HG02798 (cell line): ENCODE results near the gene ZNF420.
"Not testable (repeated sequence)": the region's sequence is repeated elsewhere in the genome, so short reads cannot be mapped to it uniquely, and the experiment has no call there.

Experiments used
- ATAC-seq: cut with Tn5 transposase; IDR thresholded peaks from one replicate; pipeline ENCODE4 v1.9.1; 2021; ENCODE audit warnings: mild to moderate bottlenecking; ENCODE audit not compliant: unreplicated experiment, poor library complexity

Gene ZNF420

GRCh38 chr19:37077934-37078716 is at the start of gene ZNF420:
ZNF420 (plus strand) TSS chr19:37078433; CDS start chr19:37089119, 10,686 bp downstream.
- peak; percentile 97 for ATAC-seq

GRCh38 chr19:37045140-37045539 is 33.1 kb upstream of the ZNF420 start:
- ATAC-seq, result no peak

GRCh38 chr19:37055330-37055729 is 22.9 kb upstream of the ZNF420 start:
- no peak for ATAC-seq

GRCh38 chr19:37056776-37057175 is 21.5 kb upstream of the ZNF420 start:
- no peak for ATAC-seq

GRCh38 chr19:37059142-37059541 is 19.1 kb upstream of the ZNF420 start:
- ATAC-seq, result no peak

- not testable (repeated sequence) for ATAC-seq
Measured at GRCh38 chr19:37064886-37065285, 13.3 kb upstream of the ZNF420 start.

- no peak for ATAC-seq
Measured at GRCh38 chr19:37074111-37074510, 4.1 kb upstream of the ZNF420 start.

GRCh38 chr19:37074819-37075362 is 3.3 kb upstream of the ZNF420 start:
- no peak for ATAC-seq

GRCh38 chr19:37076524-37076923 is 1.7 kb upstream of the ZNF420 start:
- ATAC-seq, result not testable (repeated sequence)

GRCh38 chr19:37077501-37077933 is 716 bp upstream of the ZNF420 start:
- ATAC-seq, result no peak

GRCh38 chr19:37078717-37079032 is 442 bp downstream of the ZNF420 start:
- no peak for ATAC-seq

GRCh38 chr19:37079238-37079637 is 1.0 kb downstream of the ZNF420 start:
- no peak for ATAC-seq

- no peak for ATAC-seq
Measured at GRCh38 chr19:37082307-37082706, 4.1 kb downstream of the ZNF420 start.

GRCh38 chr19:37087110-37087509 is 8.9 kb downstream of the ZNF420 start:
- no peak for ATAC-seq

- no peak for ATAC-seq
Measured at GRCh38 chr19:37095859-37096258, 17.6 kb downstream of the ZNF420 start.

- ATAC-seq, result no peak
Measured at GRCh38 chr19:37098570-37098969, 20.3 kb downstream of the ZNF420 start.

GRCh38 chr19:37104135-37104534 is 25.9 kb downstream of the ZNF420 start:
- ATAC-seq, result not testable (repeated sequence)

- ATAC-seq, result not testable (repeated sequence)
Measured at GRCh38 chr19:37111753-37112152, 33.5 kb downstream of the ZNF420 start.

- no peak for ATAC-seq
Measured at GRCh38 chr19:37114001-37114400, 35.8 kb downstream of the ZNF420 start.

GRCh38 chr19:37122093-37122492 is 43.9 kb downstream of the ZNF420 start:
- not testable (repeated sequence) for ATAC-seq

GRCh38 chr19:37127999-37128820 is 50.0 kb downstream of the ZNF420 start:
- ATAC-seq, result no peak
